Brain microvascular endothelial cell (primary cell): ENCODE measurements around the gene SKIDA1.
"Not testable (repeated sequence)": the region's sequence is repeated elsewhere in the genome, so short reads cannot be mapped to it uniquely, and the experiment has no call there.

Experiments used
- DNase-seq: peaks from one replicate; pipeline ENCODE4 v3.0.0-alpha.2; 2020
- H3K27ac ChIP-seq: fragments of 250-450 bp; sonication (Bioruptor Pico); 2 replicates; pipeline ENCODE4 v1.5.1; 2020; ENCODE audit warnings: mild to moderate bottlenecking, moderate library complexity
- H3K27me3 ChIP-seq: fragments of 250-450 bp; sonication (Bioruptor Pico); replicated peaks from 2 replicates; pipeline ENCODE4 v1.5.1; 2020; ENCODE audit warnings: mild to moderate bottlenecking
- H3K36me3 ChIP-seq: fragments of 250-450 bp; sonication (Bioruptor Pico); replicated peaks from 2 replicates; pipeline ENCODE4 v1.5.1; 2020; ENCODE audit warnings: mild to moderate bottlenecking
- H3K4me3 ChIP-seq: 2 replicates; pipeline ENCODE4 v1.5.1; 2011; ENCODE audit warnings: low read depth, mild to moderate bottlenecking, control low read depth, low read length, moderate library complexity
- CTCF ChIP-seq: IDR thresholded peaks from 2 replicates; pipeline ENCODE4 v1.5.1; 2011; ENCODE audit warnings: low read depth, mild to moderate bottlenecking, moderate library complexity, low read length, control low read depth, inconsistent platforms; ENCODE audit errors: missing control alignments
- in situ Hi-C: cut with HindIII; loops from 2 replicates; pipeline ENCODE4 v1.10.0; 2017; ENCODE audit warnings: low sequenced_read_pairs, low pct_ligation_motif_present

Gene SKIDA1

GRCh38 chr10:21525367-21526187 is at the start of gene SKIDA1:
TSS of gene SKIDA1 (minus strand) at chr10:21525682. CDS start at chr10:21517822, 7,860 bp downstream.
- Histone ChIP-seq H3K27me3 (no peaks in the 10 kb centered on the region), H3K4me3 (peak within 1 kb of the TSS; percentile 74), H3K36me3 (no peaks in the 10 kb centered on the region), H3K27ac (peak within 1 kb of the TSS; percentile 93)
- TF ChIP-seq CTCF = no peak
- in situ Hi-C loops = no loop called here
- peak; percentile 84 for DNase-seq

GRCh38 chr10:21574514-21574913 is 49.0 kb upstream of the SKIDA1 start:
- H3K27ac ChIP-seq, H3K4me3 ChIP-seq, H3K36me3 ChIP-seq, in situ Hi-C loops, DNase-seq, H3K27me3 ChIP-seq: not testable (repeated sequence)

DNA sequence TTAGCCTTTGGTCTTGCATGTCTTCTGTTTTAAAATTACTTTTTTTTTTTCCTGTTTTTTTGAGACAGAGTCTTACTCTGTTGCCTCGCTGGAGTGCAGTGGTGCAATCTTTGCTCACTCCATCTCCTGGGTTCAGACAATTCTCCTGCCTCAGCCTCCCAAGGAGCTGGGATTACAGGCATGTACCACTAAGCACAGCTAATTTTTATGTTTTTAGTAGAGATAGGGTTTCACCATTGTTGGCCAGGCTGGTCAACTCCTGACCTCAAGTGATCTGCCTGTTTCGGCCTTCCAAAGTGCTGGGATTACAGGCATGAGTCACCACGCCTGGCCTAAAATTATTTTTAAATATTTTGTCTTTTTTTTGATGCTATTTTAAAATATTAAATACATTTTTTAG is 47.1 kb upstream of the SKIDA1 start:
- peak; percentile 50 for DNase-seq
- in situ Hi-C loops = no loop called here
- Histone ChIP-seq H3K4me3 (no peak overlapping the region), H3K27me3 (no peaks in the 10 kb centered on the region), H3K36me3 (no peaks in the 10 kb centered on the region), H3K27ac (no peak overlapping the region)
- no peak for TF ChIP-seq CTCF

- peaks cover 2% of the 10 kb centered on the region for H3K36me3 ChIP-seq
- no peak for DNase-seq
- no peak overlapping the region for H3K27ac ChIP-seq
- no peak overlapping the region for H3K4me3 ChIP-seq
- H3K27me3 ChIP-seq = no peaks in the 10 kb centered on the region
- TF ChIP-seq CTCF = no peak
- in situ Hi-C loops = no loop called here
Measured at GRCh38 chr10:21570761-21571521, 45.5 kb upstream of the SKIDA1 start.

GRCh38 chr10:21558984-21559383 is 33.5 kb upstream of the SKIDA1 start:
- H3K27me3 ChIP-seq, DNase-seq, H3K4me3 ChIP-seq, in situ Hi-C loops, H3K27ac ChIP-seq: not testable (repeated sequence)
- H3K36me3 ChIP-seq = peaks cover 21% of the 10 kb centered on the region

DNA sequence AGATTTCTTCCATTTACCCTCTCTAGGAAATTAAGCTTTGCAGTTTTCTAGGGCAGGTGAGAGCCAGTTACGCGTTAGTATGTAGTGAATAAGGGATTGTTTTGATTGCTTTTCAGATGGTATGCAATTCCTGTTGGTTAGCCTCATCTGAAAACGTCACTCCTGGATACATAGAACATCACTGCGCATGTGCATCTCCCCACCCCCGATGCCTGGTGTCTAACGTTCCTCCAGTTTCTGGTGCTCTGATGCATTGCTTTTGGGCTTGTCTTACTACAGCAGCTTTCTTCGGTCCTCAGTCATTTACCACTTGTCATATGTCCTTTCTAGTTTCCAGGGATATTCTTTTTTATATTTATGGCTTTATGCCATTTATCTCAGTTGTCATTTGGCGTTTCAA is 31.0 kb upstream of the SKIDA1 start:
- Histone ChIP-seq H3K27ac (no peak overlapping the region), H3K27me3 (no peaks in the 10 kb centered on the region), H3K4me3 (no peak overlapping the region), H3K36me3 (peaks cover 32% of the 10 kb centered on the region)
- in situ Hi-C loops = no loop called here
- DNase-seq = no peak
- no peak for TF ChIP-seq CTCF
